ENCODE results near the gene ZNF777.

- TF ChIP-seq CTCF (IDR thresholded peaks at IDR 0.05; ENCODE audit: insufficient read depth, low read length, poor library complexity, severe bottlenecking) (no peak), EZH2phosphoT487 (conservative IDR thresholded peaks at IDR 0.05; ENCODE audit: low read length) (no peak)
Observed at GRCh38 chr7:149414745-149415390, 46.0 kb downstream of the ZNF777 start.

Measured in SU-DHL-6 (cell line).